ENCODE measurements around the gene ATF4. TPM values are rescaled to one million over a fixed set of nuclear protein-coding genes. Genes with fewer than 3 reads are reported as not detected.

ATF4 gene
- total RNA-seq, 1 experiment from 2014 or later = 372 TPM

GRCh38 chr22:39480557-39480956 lies 39.8 kb upstream of the ATF4 start:
- Mint-ChIP-seq H3K9me3 (ENCODE audit: low read depth, unreplicated experiment) (no peaks in the 10 kb centered on the region), H3K27me3 (ENCODE audit: unreplicated experiment) (no peaks in the 10 kb centered on the region), H3K4me1 (ENCODE audit: low read depth, unreplicated experiment) (no peaks in the 10 kb centered on the region), H3K36me3 (ENCODE audit: insufficient read depth, unreplicated experiment) (no peaks in the 10 kb centered on the region), H3K4me3 (ENCODE audit: low read depth, unreplicated experiment) (no peak overlapping the region), H3K27ac (ENCODE audit: unreplicated experiment) (no peak overlapping the region)
- no TSS peak for BruUV-seq (replicated peaks)
- CTCF ChIA-PET = no interaction called here
- intact Hi-C loops (cut with micrococcal nuclease; ENCODE audit: unreplicated experiment) = no loop called here
- TF ChIP-seq CTCF (IDR thresholded peaks at IDR 0.05; ENCODE audit: unreplicated experiment) = no peak
- no peak for DNase-seq

DNA sequence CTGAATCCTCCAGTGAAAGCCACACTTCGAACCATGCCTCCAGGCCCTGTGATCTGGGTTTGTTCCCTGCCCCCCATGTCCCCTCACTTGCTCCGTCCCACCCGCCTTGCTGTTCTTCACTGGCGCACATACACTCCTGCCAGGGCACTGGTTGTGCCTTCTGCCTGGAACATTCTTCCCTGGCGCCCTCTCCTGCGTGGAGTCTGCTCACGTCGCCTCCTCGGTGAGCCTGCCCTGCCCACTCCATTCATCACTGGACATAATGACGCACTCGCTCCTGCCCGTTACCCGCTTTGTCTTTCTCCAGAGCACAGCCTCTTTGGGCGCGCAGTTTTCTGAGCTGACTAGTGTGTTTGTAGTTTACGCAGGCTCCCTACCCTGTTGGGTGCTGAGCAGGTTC lies 39.3 kb upstream of the ATF4 start:
- H3K36me3 Mint-ChIP-seq (ENCODE audit: insufficient read depth, unreplicated experiment) = no peaks in the 10 kb centered on the region

DNA sequence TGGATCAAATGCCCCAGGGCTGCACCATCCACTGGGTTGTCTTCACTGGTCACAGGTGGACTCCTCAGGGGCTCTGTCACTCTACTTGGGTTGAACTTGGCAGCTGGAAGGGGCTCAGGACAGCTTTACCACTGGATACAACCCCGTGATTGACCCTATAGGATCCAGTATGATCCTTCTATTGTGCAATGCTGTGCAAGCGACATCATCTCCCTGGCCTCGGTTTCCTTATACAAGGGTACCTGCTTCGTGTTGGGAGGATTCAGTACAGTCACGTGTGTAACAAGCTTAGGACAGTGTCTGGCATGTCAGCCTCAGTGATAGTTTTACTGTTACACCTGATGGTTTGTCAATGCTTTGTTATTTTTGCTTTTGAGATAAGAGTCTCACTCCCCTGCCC lies 38.8 kb upstream of the ATF4 start:
- no peaks in the 10 kb centered on the region for H3K4me1 Mint-ChIP-seq (ENCODE audit: low read depth, unreplicated experiment)
- no TSS peak for BruUV-seq (replicated peaks)
- no peak for TF ChIP-seq CTCF (IDR thresholded peaks at IDR 0.05; ENCODE audit: unreplicated experiment)
- intact Hi-C loops (cut with micrococcal nuclease; ENCODE audit: unreplicated experiment) = no loop called here
- H3K4me3 Mint-ChIP-seq (ENCODE audit: low read depth, unreplicated experiment) = no peak overlapping the region
- no peak for DNase-seq
- H3K27ac Mint-ChIP-seq (ENCODE audit: unreplicated experiment) = no peak overlapping the region
- no peaks in the 10 kb centered on the region for H3K9me3 Mint-ChIP-seq (ENCODE audit: low read depth, unreplicated experiment)
- CTCF ChIA-PET = no interaction called here
- no peaks in the 10 kb centered on the region for H3K27me3 Mint-ChIP-seq (ENCODE audit: unreplicated experiment)
- H3K36me3 Mint-ChIP-seq (ENCODE audit: insufficient read depth, unreplicated experiment) = no peaks in the 10 kb centered on the region

More for the DNA sequence above, 39.3 kb upstream of the ATF4 start:
- H3K9me3 Mint-ChIP-seq (ENCODE audit: low read depth, unreplicated experiment) = no peaks in the 10 kb centered on the region
- no peaks in the 10 kb centered on the region for H3K27me3 Mint-ChIP-seq (ENCODE audit: unreplicated experiment)
- H3K4me3 Mint-ChIP-seq (ENCODE audit: low read depth, unreplicated experiment) = no peak overlapping the region
- H3K27ac Mint-ChIP-seq (ENCODE audit: unreplicated experiment) = no peak overlapping the region
- no peaks in the 10 kb centered on the region for H3K4me1 Mint-ChIP-seq (ENCODE audit: low read depth, unreplicated experiment)
- intact Hi-C loops (cut with micrococcal nuclease; ENCODE audit: unreplicated experiment) = no loop called here
- no peak for DNase-seq
- BruUV-seq (replicated peaks) = no TSS peak
- TF ChIP-seq CTCF (IDR thresholded peaks at IDR 0.05; ENCODE audit: unreplicated experiment) = no peak
- CTCF ChIA-PET = no interaction called here

DNA sequence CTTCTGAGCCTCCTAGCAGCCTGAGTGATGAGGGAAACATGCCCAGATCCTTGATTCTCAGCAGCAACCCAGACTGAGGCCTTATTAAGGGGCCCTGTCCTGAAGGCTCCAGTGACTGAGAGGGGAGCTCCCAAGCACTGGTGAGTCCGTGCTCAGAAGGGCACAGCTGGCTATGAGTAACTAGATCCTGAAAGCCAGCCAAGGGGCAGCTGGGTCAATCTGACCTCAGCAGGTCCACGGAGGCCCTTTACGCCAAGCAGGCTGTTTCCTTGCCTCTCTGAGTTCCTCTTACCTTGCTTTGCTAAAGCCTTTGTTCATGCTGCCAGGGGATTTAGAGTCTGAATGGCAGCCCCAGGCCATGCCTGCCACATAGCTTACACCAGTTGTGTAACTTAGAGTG lies 37.6 kb upstream of the ATF4 start:
- Mint-ChIP-seq H3K27ac (ENCODE audit: unreplicated experiment) (no peak overlapping the region), H3K27me3 (ENCODE audit: unreplicated experiment) (no peaks in the 10 kb centered on the region), H3K4me1 (ENCODE audit: low read depth, unreplicated experiment) (no peaks in the 10 kb centered on the region), H3K9me3 (ENCODE audit: low read depth, unreplicated experiment) (no peaks in the 10 kb centered on the region), H3K36me3 (ENCODE audit: insufficient read depth, unreplicated experiment) (no peaks in the 10 kb centered on the region), H3K4me3 (ENCODE audit: low read depth, unreplicated experiment) (no peak overlapping the region)
- intact Hi-C loops (cut with micrococcal nuclease; ENCODE audit: unreplicated experiment) = no loop called here
- CTCF ChIA-PET = interaction anchor here (1.2 to 1.3 kb wide), 2 partner anchors 11 to 14 kb away, joined by 4 read pairs; no protein-coding TSS in a partner anchor
- no TSS peak for BruUV-seq (replicated peaks)
- no peak for TF ChIP-seq CTCF (IDR thresholded peaks at IDR 0.05; ENCODE audit: unreplicated experiment)
- no peak for DNase-seq

Data from Calu3 (cell line).